Uterus (tissue), 4 donors: Measurements from ENCODE around the gene XIRP2. TPM values are rescaled to one million over a fixed set of nuclear protein-coding genes. Genes with fewer than 3 reads are reported as not detected.

Experiments
- DNase-seq, 2 donors: peaks; one replicate each; pipeline ENCODE4 v3.0.0-alpha.2; 2019 to 2020
- H3K27ac ChIP-seq, 2 donors: fragments of 200-600 bp; sonication (generic); 1 replicate in 1 of 2; 2 replicates in 1 of 2; pipeline ENCODE4 v1.5.1; 2016 to 2018
- H3K27me3 ChIP-seq, 2 donors: fragments of 200-600 bp; sonication (generic); one replicate each; pipeline ENCODE4 v1.5.1; 2018 to 2019; ENCODE audit warnings: control low read depth in 1 of 2
- H3K36me3 ChIP-seq, 2 donors: fragments of 200-600 bp; sonication (generic); one replicate each; pipeline ENCODE4 v1.5.1; 2019; ENCODE audit warnings: control low read depth in 1 of 2
- H3K4me1 ChIP-seq, 2 donors: fragments of 200-600 bp; sonication (generic); one replicate each; pipeline ENCODE4 v1.5.1; 2018 to 2019; ENCODE audit warnings: control low read depth in 1 of 2
- H3K4me3 ChIP-seq, 2 donors: fragments of 200-600 bp; sonication (generic); 1 replicate in 1 of 2; 2 replicates in 1 of 2; pipeline ENCODE4 v1.5.1; 2018 to 2019; ENCODE audit warnings: mild to moderate bottlenecking in 1 of 2
- H3K9me3 ChIP-seq, 2 donors: fragments of 200-600 bp; sonication (generic); one replicate each; pipeline ENCODE4 v1.5.1; 2019; ENCODE audit warnings: control low read depth in 1 of 2
- POLR2A ChIP-seq, 2 donors: fragments of 450-650 bp; IDR thresholded peaks; one replicate each; pipeline ENCODE4 v1.6.1; 2016; ENCODE audit warnings: antibody characterized with exemption in 2 of 2, mild to moderate bottlenecking in 1 of 2, moderate library complexity in 1 of 2
- intact Hi-C: fragments of 100-400 bp; cut with DNase I; formaldehyde crosslinking; loops from one replicate; pipeline ENCODE4 v1.15.1; 2023; ENCODE audit warnings: low total_unique reads
- total RNA-seq, 4 donors: library from RNA; depleted of rRNA in 3 of 4; stranded (reverse); fragments of >200 nt in 3 of 4; gene quantifications; one replicate each; pipeline versions ENCODE4 v1.1.0 to v1.2.4, GENCODE V29; 2014 to 2023
- TF ChIP-seq, protein P1 (sequence below), 4 experiments: fragments of 200-600 bp in 2 of 4; fragments of 450-650 bp in 2 of 4; sonication (generic) in 2 of 4; IDR thresholded peaks; one replicate each; pipeline ENCODE4 v1.5.1; 2016 to 2019; ENCODE audit warnings: antibody characterized with exemption in 4 of 4, mild to moderate bottlenecking in 2 of 4, moderate library complexity in 1 of 4
- donor health status: DM: yes; HTN: yes; CAD: no.

XIRP2 gene
- total RNA-seq, 4 donors from 2014 or later, result 0.49 to 0.55 TPM; not detected in 2

DNA sequence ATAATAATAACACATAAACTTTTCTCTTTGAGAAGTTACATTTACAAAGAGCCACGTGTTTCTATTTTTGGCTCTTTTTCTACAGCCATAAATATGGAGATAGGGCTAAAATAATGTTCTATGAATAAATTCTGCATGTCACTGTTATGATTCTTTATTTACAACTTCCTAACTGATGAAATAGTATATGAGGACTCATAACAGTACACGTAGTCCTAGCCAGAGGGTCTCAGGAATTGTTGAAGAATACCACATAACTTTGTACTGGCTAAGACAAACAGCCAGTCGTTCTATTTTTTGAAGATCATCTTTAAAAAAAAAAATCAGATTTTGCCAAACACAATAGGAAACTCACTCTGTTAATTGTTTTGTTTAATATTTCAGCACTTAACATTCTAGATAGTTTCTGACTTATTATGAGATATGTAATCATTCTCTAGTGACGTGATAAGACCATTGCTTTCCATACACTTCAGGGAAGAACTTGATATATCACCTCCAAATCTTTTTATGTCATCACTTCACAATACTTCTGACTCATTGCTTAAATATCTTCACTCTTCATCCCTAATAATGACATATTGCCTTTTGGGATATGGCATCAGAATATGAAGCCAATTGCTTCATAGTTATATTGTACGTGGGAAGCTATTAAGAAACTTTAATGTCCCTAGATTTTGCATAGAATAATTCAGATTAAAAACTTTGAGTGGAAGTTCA lies 256.1 kb downstream of the XIRP2 start:
- no peak overlapping the region for H3K4me3 ChIP-seq
- intact Hi-C loops, result no loop called here
- TF ChIP-seq POLR2A (IDR thresholded peaks at IDR 0.05), result no peak
- TF ChIP-seq, protein P1, sequence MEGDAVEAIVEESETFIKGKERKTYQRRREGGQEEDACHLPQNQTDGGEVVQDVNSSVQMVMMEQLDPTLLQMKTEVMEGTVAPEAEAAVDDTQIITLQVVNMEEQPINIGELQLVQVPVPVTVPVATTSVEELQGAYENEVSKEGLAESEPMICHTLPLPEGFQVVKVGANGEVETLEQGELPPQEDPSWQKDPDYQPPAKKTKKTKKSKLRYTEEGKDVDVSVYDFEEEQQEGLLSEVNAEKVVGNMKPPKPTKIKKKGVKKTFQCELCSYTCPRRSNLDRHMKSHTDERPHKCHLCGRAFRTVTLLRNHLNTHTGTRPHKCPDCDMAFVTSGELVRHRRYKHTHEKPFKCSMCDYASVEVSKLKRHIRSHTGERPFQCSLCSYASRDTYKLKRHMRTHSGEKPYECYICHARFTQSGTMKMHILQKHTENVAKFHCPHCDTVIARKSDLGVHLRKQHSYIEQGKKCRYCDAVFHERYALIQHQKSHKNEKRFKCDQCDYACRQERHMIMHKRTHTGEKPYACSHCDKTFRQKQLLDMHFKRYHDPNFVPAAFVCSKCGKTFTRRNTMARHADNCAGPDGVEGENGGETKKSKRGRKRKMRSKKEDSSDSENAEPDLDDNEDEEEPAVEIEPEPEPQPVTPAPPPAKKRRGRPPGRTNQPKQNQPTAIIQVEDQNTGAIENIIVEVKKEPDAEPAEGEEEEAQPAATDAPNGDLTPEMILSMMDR (IDR thresholded peaks at IDR 0.05), result no peak
- no peaks in the 10 kb centered on the region for H3K9me3 ChIP-seq
- H3K36me3 ChIP-seq, result no peaks in the 10 kb centered on the region
- no peaks in the 10 kb centered on the region for H3K4me1 ChIP-seq
- no peak overlapping the region for H3K27ac ChIP-seq
- DNase-seq, result no peak
- H3K27me3 ChIP-seq, result no peaks in the 10 kb centered on the region

DNA sequence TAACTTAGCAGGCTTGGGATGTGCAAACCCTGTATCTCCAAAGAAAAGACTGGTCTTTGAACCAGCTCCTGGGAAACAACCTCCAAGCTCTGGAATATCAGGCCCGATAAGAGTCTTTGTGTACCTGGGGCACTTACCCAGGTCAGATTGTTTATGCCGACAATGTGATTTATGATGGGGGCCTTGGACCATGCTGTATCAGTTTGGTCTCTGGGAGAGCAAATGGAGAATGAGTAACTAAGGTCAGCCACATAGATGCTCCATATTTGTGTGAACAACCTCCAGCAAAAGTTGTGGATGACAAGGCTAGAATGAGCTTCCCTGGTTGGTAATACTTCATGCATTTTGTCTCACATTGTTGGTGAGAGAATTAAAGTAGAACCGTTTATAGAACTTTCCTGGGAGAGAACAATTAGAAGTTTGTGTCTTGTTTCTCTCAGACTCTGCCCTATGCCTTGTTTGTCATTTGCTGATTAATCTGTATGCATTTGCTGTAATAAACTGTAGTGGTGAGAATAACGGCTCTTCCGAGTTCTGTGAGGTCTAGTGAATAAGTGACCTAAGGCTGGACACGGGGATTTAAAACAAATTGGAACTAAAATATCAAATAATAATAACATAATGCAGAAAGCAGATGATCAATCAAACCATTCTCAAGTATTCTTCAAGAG lies 259.1 kb downstream of the XIRP2 start:
- no peaks in the 10 kb centered on the region for H3K4me1 ChIP-seq
- intact Hi-C loops, result no loop called here
- H3K27ac ChIP-seq, result no peak overlapping the region
- H3K36me3 ChIP-seq, result no peaks in the 10 kb centered on the region
- no peak for TF ChIP-seq POLR2A (IDR thresholded peaks at IDR 0.05)
- TF ChIP-seq, protein P1 (IDR thresholded peaks at IDR 0.05), result no peak
- H3K4me3 ChIP-seq, result no peak overlapping the region
- no peak for DNase-seq
- H3K9me3 ChIP-seq, result no peaks in the 10 kb centered on the region
- H3K27me3 ChIP-seq, result no peaks in the 10 kb centered on the region

DNA sequence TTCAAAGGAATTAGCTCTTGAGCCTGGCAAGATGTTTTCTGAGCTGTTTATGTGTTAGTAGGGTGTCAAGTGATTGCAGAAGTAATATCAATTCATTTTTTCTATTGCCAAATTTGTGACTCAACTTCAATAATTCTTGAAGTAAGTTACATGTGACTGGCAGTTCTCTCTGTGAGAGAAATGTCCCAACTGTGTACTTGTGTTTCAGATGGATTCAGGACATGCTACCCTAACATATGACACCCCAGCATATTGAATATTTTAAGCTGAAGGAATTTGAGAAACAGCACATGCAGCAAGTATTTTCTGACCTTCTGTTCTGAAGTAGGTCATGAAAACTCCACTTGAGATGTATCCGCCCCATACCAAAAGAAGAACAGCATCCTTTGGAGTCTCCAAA lies 263.6 kb downstream of the XIRP2 start:
- no peaks in the 10 kb centered on the region for H3K36me3 ChIP-seq

DNA sequence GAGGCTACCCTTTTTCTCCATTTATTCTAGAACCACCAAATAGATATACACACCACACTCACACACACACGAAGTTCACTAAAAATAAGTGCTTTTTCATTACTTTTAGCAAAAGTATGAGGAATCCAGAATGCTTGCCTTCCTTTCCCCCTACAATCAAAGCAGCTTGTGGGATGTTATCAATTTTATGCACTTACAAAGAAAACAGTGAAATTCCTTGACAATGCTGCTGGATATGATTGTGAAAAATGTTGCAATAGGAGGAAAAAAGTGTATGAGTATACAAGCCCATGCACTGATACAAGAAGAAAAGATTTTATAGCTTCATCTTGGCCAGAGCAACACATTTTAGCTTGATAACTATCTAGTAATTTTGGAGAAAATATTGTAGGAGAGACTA lies 269.2 kb downstream of the XIRP2 start:
- H3K36me3 ChIP-seq, result no peaks in the 10 kb centered on the region
- TF ChIP-seq, protein P1 (IDR thresholded peaks at IDR 0.05), result no peak
- TF ChIP-seq POLR2A (IDR thresholded peaks at IDR 0.05), result no peak
- no peaks in the 10 kb centered on the region for H3K27me3 ChIP-seq
- H3K4me3 ChIP-seq, result no peak overlapping the region
- no peak overlapping the region for H3K27ac ChIP-seq
- intact Hi-C loops, result no loop called here
- H3K4me1 ChIP-seq, result no peaks in the 10 kb centered on the region
- no peak for DNase-seq
- H3K9me3 ChIP-seq, result no peaks in the 10 kb centered on the region

More for the DNA sequence above, 263.6 kb downstream of the XIRP2 start:
- TF ChIP-seq, protein P1 (IDR thresholded peaks at IDR 0.05), result no peak
- no peak for TF ChIP-seq POLR2A (IDR thresholded peaks at IDR 0.05)
- intact Hi-C loops, result no loop called here
- Histone ChIP-seq H3K4me3 (no peak overlapping the region), H3K4me1 (no peaks in the 10 kb centered on the region), H3K27ac (no peak overlapping the region), H3K27me3 (no peaks in the 10 kb centered on the region), H3K9me3 (no peaks in the 10 kb centered on the region)
- DNase-seq, result no peak

DNA sequence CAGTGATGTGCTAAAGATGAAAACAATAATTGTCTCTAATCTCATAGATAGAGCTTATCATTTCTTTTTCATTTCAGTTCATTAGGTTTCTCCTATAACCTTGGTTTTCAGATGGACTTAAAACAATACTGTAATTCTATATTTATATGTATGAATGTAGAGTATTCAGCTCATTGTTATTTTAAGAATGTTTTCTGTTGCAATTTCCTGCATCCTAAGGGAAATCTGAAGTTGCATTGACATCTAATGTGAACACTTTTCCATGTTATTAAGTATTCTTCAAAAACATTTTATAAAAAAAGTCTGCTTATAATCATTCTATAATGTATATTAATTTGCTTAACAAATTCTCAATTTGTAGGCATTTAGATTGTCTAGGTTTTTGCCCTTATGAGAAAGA lies 288.9 kb downstream of the XIRP2 start:
- H3K27me3 ChIP-seq, result no peaks in the 10 kb centered on the region
- DNase-seq, result no peak
- no peaks in the 10 kb centered on the region for H3K4me1 ChIP-seq
- intact Hi-C loops, result no loop called here
- no peak overlapping the region for H3K4me3 ChIP-seq
- H3K36me3 ChIP-seq, result no peaks in the 10 kb centered on the region
- TF ChIP-seq POLR2A (IDR thresholded peaks at IDR 0.05), result no peak
- TF ChIP-seq, protein P1 (IDR thresholded peaks at IDR 0.05), result no peak
- no peaks in the 10 kb centered on the region for H3K9me3 ChIP-seq
- H3K27ac ChIP-seq, result no peak overlapping the region
